Nephron progenitor cell (in vitro differentiated cells): Measurements from ENCODE around the gene PEX5L.

ENCODE experiments used
- DNase-seq: peaks from one replicate; pipeline ENCODE4 v3.0.0; 2021
- H3K27ac Mint-ChIP-seq: 2 replicates; pipeline ENCODE4 v1.8.0; 2021; ENCODE audit warnings: mild to moderate bottlenecking, moderate library complexity, mixed read lengths
- H3K27me3 Mint-ChIP-seq: 2 replicates; pipeline ENCODE4 v1.8.0; 2021; ENCODE audit warnings: mild to moderate bottlenecking, low read depth, mixed read lengths; ENCODE audit not compliant: poor library complexity
- H3K36me3 Mint-ChIP-seq: 2 replicates; pipeline ENCODE4 v1.8.0; 2021; ENCODE audit warnings: low read depth, mixed read lengths
- H3K4me1 Mint-ChIP-seq: 2 replicates; pipeline ENCODE4 v1.8.0; 2021; ENCODE audit warnings: mixed read lengths
- H3K4me3 Mint-ChIP-seq: 2 replicates; pipeline ENCODE4 v1.8.0; 2021; ENCODE audit warnings: mild to moderate bottlenecking, moderate library complexity, mixed read lengths
- H3K9me3 Mint-ChIP-seq: 2 replicates; pipeline ENCODE4 v1.8.0; 2021; ENCODE audit warnings: mild to moderate bottlenecking, moderate library complexity, mixed read lengths
- TF ChIP-seq, protein P1 (sequence below): fragments of 200-600 bp; sonication (generic); IDR thresholded peaks from 2 replicates; pipeline ENCODE4 v1.5.0; 2021; ENCODE audit warnings: antibody characterized with exemption

PEX5L gene

GRCh38 chr3:180004542-180004941, 32.2 kb downstream of the PEX5L start:
- TF ChIP-seq, protein P1, sequence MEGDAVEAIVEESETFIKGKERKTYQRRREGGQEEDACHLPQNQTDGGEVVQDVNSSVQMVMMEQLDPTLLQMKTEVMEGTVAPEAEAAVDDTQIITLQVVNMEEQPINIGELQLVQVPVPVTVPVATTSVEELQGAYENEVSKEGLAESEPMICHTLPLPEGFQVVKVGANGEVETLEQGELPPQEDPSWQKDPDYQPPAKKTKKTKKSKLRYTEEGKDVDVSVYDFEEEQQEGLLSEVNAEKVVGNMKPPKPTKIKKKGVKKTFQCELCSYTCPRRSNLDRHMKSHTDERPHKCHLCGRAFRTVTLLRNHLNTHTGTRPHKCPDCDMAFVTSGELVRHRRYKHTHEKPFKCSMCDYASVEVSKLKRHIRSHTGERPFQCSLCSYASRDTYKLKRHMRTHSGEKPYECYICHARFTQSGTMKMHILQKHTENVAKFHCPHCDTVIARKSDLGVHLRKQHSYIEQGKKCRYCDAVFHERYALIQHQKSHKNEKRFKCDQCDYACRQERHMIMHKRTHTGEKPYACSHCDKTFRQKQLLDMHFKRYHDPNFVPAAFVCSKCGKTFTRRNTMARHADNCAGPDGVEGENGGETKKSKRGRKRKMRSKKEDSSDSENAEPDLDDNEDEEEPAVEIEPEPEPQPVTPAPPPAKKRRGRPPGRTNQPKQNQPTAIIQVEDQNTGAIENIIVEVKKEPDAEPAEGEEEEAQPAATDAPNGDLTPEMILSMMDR, result no peak
- Mint-ChIP-seq H3K9me3 (peaks cover 28% of the 10 kb centered on the region), H3K36me3 (peaks cover 4% of the 10 kb centered on the region), H3K27ac (no peak overlapping the region), H3K27me3 (peaks cover 2% of the 10 kb centered on the region), H3K4me1 (no peaks in the 10 kb centered on the region), H3K4me3 (no peak overlapping the region)
- DNase-seq, result no peak

DNA sequence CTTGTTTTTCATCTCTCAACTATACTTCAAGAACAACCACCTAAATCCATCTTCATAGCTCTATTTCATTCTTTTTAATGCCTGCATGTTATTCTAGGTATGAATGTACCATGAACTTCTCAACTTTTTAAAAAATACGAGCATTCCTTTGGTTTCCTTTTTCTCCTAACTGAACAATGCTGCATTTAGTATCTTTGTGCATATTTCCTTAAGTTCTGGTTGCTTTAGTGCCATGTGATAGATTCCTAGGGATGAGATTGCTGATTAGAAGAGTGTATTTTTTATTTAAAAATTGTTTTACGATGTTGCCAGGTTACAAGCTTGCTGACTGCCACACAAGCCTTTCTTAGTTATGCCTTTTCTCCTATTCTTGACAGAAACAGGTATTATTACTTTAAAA, 34.7 kb downstream of the PEX5L start:
- Mint-ChIP-seq H3K27ac (no peak overlapping the region), H3K4me1 (no peaks in the 10 kb centered on the region), H3K27me3 (peaks cover 2% of the 10 kb centered on the region), H3K9me3 (peaks cover 8% of the 10 kb centered on the region), H3K36me3 (no peaks in the 10 kb centered on the region), H3K4me3 (no peak overlapping the region)
- TF ChIP-seq, protein P1, result no peak
- no peak for DNase-seq

DNA sequence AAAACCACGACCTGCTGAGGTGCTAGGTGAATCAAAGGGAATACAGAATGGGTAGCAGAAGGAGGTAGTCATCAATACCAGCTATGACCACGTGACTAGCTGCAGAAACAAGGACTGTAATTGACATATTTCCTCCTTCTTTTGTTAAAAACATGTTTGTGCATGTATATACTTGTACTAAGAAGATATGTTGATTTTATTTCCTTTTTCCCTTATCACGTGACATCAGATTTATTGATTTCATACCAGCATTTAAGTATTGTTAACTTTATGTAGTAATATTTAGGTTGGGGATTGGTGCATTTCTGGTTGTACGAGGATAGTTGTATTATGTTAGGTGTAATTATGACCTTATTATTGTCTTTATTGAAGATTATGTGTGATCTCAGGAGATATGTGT, 36.2 kb downstream of the PEX5L start:
- H3K4me3 Mint-ChIP-seq, result no peak overlapping the region

GRCh38 chr3:179995406-179995805, 41.3 kb downstream of the PEX5L start:
- Mint-ChIP-seq H3K27ac (no peak overlapping the region), H3K36me3 (no peaks in the 10 kb centered on the region), H3K27me3 (no peaks in the 10 kb centered on the region), H3K4me1 (no peaks in the 10 kb centered on the region), H3K4me3 (no peak overlapping the region), H3K9me3 (peaks cover 9% of the 10 kb centered on the region)
- TF ChIP-seq, protein P1, result no peak
- DNase-seq, result no peak

More for the DNA sequence above, 36.2 kb downstream of the PEX5L start:
- H3K27ac Mint-ChIP-seq, result no peak overlapping the region
- TF ChIP-seq, protein P1, result no peak
- H3K9me3 Mint-ChIP-seq, result peaks cover 9% of the 10 kb centered on the region
- DNase-seq, result no peak
- no peaks in the 10 kb centered on the region for H3K4me1 Mint-ChIP-seq
- no peaks in the 10 kb centered on the region for H3K36me3 Mint-ChIP-seq
- no peaks in the 10 kb centered on the region for H3K27me3 Mint-ChIP-seq

GRCh38 chr3:179991883-179992282, 44.9 kb downstream of the PEX5L start:
- TF ChIP-seq, protein P1, result no peak
- H3K36me3 Mint-ChIP-seq, result no peaks in the 10 kb centered on the region
- H3K9me3 Mint-ChIP-seq, result peaks cover 9% of the 10 kb centered on the region
- no peak overlapping the region for H3K4me3 Mint-ChIP-seq
- no peak overlapping the region for H3K27ac Mint-ChIP-seq
- no peaks in the 10 kb centered on the region for H3K27me3 Mint-ChIP-seq
- H3K4me1 Mint-ChIP-seq, result no peaks in the 10 kb centered on the region
- no peak for DNase-seq

GRCh38 chr3:179991104-179991503, 45.6 kb downstream of the PEX5L start:
- H3K4me1 Mint-ChIP-seq, result no peaks in the 10 kb centered on the region
- DNase-seq, result no peak
- no peaks in the 10 kb centered on the region for H3K36me3 Mint-ChIP-seq
- H3K4me3 Mint-ChIP-seq, result no peak overlapping the region
- no peaks in the 10 kb centered on the region for H3K27me3 Mint-ChIP-seq
- TF ChIP-seq, protein P1, result no peak
- H3K27ac Mint-ChIP-seq, result no peak overlapping the region
- peaks cover 4% of the 10 kb centered on the region for H3K9me3 Mint-ChIP-seq
